Right kidney (tissue), 1 donor: ENCODE measurements around the gene GRM8.
"Not testable (repeated sequence)": the region's sequence is repeated elsewhere in the genome, so short reads cannot be mapped to it uniquely, and the experiment has no call there.

Source experiments
- DNase-seq: peaks from one replicate; pipeline ENCODE4 v3.0.0-alpha.2; 2016

GRM8 gene

GRCh38 chr7:126908564-126908963, 344.2 kb downstream of the GRM8 start:
- DNase-seq: not testable (repeated sequence)

GRCh38 chr7:126907657-126908056, 345.1 kb downstream of the GRM8 start:
- DNase-seq: not testable (repeated sequence)

GRCh38 chr7:126905255-126905654, 347.5 kb downstream of the GRM8 start:
- DNase-seq: not testable (repeated sequence)

GRCh38 chr7:126901041-126901765, 351.5 kb downstream of the GRM8 start:
- DNase-seq: not testable (repeated sequence)

GRCh38 chr7:126887980-126888379, 364.8 kb downstream of the GRM8 start:
- DNase-seq: not testable (repeated sequence)

GRCh38 chr7:126887560-126887959, 365.2 kb downstream of the GRM8 start:
- DNase-seq: not testable (repeated sequence)

GRCh38 chr7:126882730-126883129, 370.0 kb downstream of the GRM8 start:
- DNase-seq: not testable (repeated sequence)

- DNase-seq: not testable (repeated sequence)
Measured at GRCh38 chr7:126881908-126882307, 370.8 kb downstream of the GRM8 start.

GRCh38 chr7:126881315-126881714, 371.4 kb downstream of the GRM8 start:
- no peak for DNase-seq

GRCh38 chr7:126876536-126876935, 376.2 kb downstream of the GRM8 start:
- DNase-seq: not testable (repeated sequence)

- DNase-seq: no peak
Measured at GRCh38 chr7:126856691-126857291, 395.9 kb downstream of the GRM8 start.

- no peak for DNase-seq
Measured at GRCh38 chr7:126845331-126845730, 407.4 kb downstream of the GRM8 start.

- DNase-seq: no peak
Measured at GRCh38 chr7:126843883-126844282, 408.9 kb downstream of the GRM8 start.

- DNase-seq: no peak
Measured at GRCh38 chr7:126843336-126843735, 409.4 kb downstream of the GRM8 start.

- no peak for DNase-seq
Measured at GRCh38 chr7:126842451-126842850, 410.3 kb downstream of the GRM8 start.

GRCh38 chr7:126840869-126841268, 411.9 kb downstream of the GRM8 start:
- DNase-seq: no peak

GRCh38 chr7:126839624-126840023, 413.1 kb downstream of the GRM8 start:
- no peak for DNase-seq

GRCh38 chr7:126838194-126838593, 414.5 kb downstream of the GRM8 start:
- DNase-seq: no peak

GRCh38 chr7:126831241-126831640, 421.5 kb downstream of the GRM8 start:
- DNase-seq: not testable (repeated sequence)

- DNase-seq: no peak
Measured at GRCh38 chr7:126820925-126821324, 431.8 kb downstream of the GRM8 start.

- DNase-seq: no peak
Measured at GRCh38 chr7:126819197-126819484, 433.6 kb downstream of the GRM8 start.

GRCh38 chr7:126818393-126819196, 434.1 kb downstream of the GRM8 start:
- DNase-seq: no peak

GRCh38 chr7:126809188-126809587, 443.6 kb downstream of the GRM8 start:
- no peak for DNase-seq
